A549 treated with AZD2906 at 1 μM for 4 hours (cell line): ENCODE measurements around the gene SPAM1. TPM values are rescaled to one million over a fixed set of nuclear protein-coding genes. Genes with fewer than 3 reads are reported as not detected.

Source experiments
- total RNA-seq: library from RNA; stranded (reverse); fragments of 200-300 nt; extraction: Qiagen RNA extraction; gene quantifications from 5 replicates; pipeline ENCODE4 v1.2.3, GENCODE V29; 2022

Gene SPAM1
- total RNA-seq = not detected in 5 replicates

GRCh38 chr7:123924941-123925340 lies at the start of gene SPAM1:
Gene SPAM1, plus strand, starts transcription at chr7:123925241. Its CDS starts 28,330 bp downstream, at chr7:123953571.

Other genes starting within 250 kb of the SPAM1 start
- 18.8 to 24.6 TPM (median 22.5 TPM) in 5 replicates for gene WASL, start 176.2 kb upstream of the SPAM1 start, total RNA-seq
- 0.05 TPM in 1 of 5 replicates, not detected in the others for gene HYAL4, start 80.1 kb upstream of the SPAM1 start, total RNA-seq
- not detected in 5 replicates for gene TMEM229A, start 107.8 kb downstream of the SPAM1 start, total RNA-seq